ENCODE data around the gene SEMA4G.

SEMA4G gene, protein sequence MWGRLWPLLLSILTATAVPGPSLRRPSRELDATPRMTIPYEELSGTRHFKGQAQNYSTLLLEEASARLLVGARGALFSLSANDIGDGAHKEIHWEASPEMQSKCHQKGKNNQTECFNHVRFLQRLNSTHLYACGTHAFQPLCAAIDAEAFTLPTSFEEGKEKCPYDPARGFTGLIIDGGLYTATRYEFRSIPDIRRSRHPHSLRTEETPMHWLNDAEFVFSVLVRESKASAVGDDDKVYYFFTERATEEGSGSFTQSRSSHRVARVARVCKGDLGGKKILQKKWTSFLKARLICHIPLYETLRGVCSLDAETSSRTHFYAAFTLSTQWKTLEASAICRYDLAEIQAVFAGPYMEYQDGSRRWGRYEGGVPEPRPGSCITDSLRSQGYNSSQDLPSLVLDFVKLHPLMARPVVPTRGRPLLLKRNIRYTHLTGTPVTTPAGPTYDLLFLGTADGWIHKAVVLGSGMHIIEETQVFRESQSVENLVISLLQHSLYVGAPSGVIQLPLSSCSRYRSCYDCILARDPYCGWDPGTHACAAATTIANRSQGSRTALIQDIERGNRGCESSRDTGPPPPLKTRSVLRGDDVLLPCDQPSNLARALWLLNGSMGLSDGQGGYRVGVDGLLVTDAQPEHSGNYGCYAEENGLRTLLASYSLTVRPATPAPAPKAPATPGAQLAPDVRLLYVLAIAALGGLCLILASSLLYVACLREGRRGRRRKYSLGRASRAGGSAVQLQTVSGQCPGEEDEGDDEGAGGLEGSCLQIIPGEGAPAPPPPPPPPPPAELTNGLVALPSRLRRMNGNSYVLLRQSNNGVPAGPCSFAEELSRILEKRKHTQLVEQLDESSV

DNA sequence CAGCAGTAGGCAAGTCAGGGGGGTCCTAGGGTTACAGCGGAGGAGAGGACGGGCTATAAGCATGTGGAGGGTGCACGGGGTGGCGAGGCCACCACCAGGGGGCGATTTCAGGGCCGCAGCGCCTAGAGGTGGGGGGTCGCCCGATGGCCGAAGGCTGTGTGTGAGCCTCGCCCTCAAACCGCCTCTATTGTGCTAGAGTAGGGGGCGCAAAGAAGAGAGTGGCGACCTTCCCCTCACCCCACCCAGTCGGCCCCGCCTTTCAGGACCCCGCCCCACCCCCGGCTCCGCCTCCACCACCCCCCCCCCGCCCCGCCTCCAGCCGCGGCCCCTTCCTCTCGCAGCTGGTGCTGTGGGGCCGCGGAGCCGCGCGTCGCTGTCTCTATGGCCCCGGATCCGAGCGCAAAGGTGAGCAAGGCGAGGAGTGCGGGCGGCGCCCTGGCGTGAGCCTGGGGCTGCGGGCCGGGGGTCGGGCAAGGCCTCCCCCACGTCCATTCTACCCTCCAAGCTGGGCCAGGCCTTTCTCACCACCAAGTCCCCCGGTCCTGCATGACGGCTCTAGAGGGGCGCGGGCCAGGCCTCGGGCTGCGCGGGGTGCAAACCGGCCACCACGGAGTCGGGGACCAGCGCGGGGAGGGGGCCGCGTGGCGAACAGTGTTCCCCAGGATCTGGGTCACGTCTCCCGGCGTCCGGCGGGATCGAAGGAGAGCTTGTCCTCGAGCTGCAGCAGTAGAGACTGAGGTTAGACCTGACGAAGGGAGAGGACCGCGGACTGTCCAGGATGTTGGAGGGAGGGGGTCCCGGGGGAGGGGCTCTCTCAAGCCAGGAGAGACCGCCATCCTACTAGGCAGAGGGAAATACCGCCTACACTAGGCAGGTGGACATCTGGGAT, at the start of gene SEMA4G:
Gene SEMA4G (plus strand): TSS at position 318 of the 889 bp plus-strand sequence. CDS start 3,409 bp downstream, outside the sequence.
- TF ChIP-seq, protein P1, sequence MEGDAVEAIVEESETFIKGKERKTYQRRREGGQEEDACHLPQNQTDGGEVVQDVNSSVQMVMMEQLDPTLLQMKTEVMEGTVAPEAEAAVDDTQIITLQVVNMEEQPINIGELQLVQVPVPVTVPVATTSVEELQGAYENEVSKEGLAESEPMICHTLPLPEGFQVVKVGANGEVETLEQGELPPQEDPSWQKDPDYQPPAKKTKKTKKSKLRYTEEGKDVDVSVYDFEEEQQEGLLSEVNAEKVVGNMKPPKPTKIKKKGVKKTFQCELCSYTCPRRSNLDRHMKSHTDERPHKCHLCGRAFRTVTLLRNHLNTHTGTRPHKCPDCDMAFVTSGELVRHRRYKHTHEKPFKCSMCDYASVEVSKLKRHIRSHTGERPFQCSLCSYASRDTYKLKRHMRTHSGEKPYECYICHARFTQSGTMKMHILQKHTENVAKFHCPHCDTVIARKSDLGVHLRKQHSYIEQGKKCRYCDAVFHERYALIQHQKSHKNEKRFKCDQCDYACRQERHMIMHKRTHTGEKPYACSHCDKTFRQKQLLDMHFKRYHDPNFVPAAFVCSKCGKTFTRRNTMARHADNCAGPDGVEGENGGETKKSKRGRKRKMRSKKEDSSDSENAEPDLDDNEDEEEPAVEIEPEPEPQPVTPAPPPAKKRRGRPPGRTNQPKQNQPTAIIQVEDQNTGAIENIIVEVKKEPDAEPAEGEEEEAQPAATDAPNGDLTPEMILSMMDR (IDR thresholded peaks at IDR 0.05; ENCODE audit: borderline replicate concordance, insufficient read depth, low read depth, low read length): peak; percentile 85
- H3K4me3 ChIP-seq (ENCODE audit: low read depth, low read length): peak within 1 kb of the TSS; percentile 36

DNA sequence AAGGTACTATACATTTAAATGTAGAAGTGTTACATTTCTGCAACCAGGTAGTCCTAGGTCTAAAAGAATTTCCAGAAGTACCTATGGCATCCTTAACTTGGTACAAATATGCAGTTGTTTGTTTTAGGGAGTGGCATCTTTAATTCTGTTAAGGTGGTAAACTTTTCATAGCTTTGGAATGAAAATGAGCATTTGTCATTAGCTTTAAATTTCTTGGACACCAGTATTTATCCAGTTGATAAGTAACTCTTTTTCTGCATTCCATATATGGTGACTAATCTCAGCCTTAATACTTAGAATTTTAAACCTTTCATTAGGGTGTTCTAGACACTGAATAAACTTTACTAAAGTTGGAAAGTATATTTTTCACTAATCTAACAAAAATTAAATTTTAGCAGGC, 45.7 kb upstream of the SEMA4G start:
- TF ChIP-seq, protein P1 (IDR thresholded peaks at IDR 0.05; ENCODE audit: borderline replicate concordance, insufficient read depth, low read depth, low read length): no peak

DNA sequence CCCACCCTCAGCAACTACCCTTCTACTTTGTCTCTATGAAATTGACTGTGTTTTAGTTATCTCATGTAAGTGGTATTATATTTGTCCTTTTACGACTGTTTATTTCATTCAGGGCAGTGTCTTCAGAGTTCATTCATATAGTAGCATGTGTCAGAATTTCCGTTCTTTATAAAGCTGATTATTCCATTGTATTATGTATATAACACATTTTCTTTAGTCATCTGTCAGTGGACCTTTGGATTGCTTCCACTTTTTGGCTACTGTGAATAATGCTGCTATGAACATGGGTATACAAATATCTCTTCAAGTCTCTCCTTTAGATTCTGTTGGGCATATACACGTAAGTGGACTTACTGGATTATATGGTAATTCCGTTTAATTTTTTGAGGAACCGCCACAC, 42.0 kb upstream of the SEMA4G start:
- TF ChIP-seq, protein P1 (IDR thresholded peaks at IDR 0.05; ENCODE audit: borderline replicate concordance, insufficient read depth, low read depth, low read length): no peak
- no peak overlapping the region for H3K4me3 ChIP-seq (ENCODE audit: low read depth, low read length)

More for the DNA sequence above, 45.7 kb upstream of the SEMA4G start:
- H3K4me3 ChIP-seq (ENCODE audit: low read depth, low read length): no peak overlapping the region

DNA sequence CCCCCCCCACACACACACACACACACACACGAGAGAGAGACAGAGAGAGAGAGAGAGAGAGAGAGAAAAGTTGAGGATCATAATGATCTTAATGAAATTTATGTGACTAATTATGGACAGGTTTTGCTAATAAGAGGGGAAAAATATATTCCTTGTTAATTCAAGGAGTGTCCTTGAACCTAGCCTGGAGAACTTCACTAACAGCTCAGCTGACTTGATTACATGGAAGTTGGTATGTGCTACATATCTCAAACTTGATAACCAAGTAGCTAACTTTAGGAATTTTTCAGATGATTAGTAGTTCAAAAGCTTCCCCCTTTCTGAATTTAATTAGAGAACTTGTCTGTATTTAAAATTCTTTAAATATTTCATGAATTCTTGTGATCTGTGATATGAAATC, 41.3 kb upstream of the SEMA4G start:
- TF ChIP-seq, protein P1 (IDR thresholded peaks at IDR 0.05; ENCODE audit: borderline replicate concordance, insufficient read depth, low read depth, low read length): no peak
- H3K4me3 ChIP-seq (ENCODE audit: low read depth, low read length): no peak overlapping the region

DNA sequence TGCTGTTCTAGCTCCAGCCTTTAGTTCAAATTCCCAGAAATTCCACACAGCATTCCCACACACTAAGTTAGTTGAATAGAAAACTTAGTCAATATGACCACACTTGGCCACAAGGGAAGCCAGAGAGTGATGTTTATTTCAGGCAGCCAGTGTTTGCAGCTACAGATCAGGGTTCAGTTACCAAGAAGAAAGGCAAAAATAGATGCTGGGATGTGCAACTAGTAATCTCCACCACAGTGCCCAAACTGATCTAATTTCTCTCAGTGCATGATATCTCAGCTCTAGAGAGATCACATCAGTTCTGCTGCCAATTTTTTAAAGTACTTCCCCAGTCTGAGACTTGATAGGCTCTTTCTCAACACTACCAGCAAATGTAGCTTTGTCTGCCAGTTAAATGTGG, 38.9 kb upstream of the SEMA4G start:
- no peak overlapping the region for H3K4me3 ChIP-seq (ENCODE audit: low read depth, low read length)
- TF ChIP-seq, protein P1 (IDR thresholded peaks at IDR 0.05; ENCODE audit: borderline replicate concordance, insufficient read depth, low read depth, low read length): no peak

DNA sequence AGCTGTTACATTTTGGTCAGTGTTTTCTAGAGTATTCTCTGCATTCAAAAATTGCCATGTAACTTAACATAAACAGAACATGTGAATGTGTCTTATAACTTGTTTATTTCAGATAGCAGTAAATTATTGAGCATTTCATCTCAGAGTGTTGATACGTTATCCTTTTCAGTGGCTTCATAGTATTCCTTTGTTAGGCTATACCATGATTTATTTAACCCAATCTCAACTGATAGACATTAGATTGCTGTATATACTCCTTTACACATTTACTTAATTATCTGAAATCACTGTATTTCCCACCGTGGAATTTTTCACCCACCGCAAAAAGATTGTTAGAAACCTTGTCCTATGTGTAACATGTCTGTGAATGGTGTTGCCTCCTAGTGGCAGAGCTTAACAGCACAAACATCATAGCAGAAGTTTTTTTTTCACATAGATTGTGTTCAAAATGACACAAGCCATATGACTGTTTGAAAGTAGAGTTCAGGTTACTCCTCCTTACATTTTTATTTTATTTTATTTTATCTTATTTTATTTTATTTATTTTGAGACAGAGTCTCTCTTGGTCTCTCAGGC, 35.1 kb upstream of the SEMA4G start:
- no peak overlapping the region for H3K4me3 ChIP-seq (ENCODE audit: low read depth, low read length)
- TF ChIP-seq, protein P1 (IDR thresholded peaks at IDR 0.05; ENCODE audit: borderline replicate concordance, insufficient read depth, low read depth, low read length): peak; percentile 48; the same call in 1 of the 2 replicates
